ENCODE data around the gene EXOSC1. TPM values are rescaled to one million over a fixed set of nuclear protein-coding genes. Genes with fewer than 3 reads are reported as not detected.

The EXOSC1 gene
- total RNA-seq (2014; rRNA removed; shearing (Covaris generic)) = 49.7 and 58.5 TPM in 2 replicates

GRCh38 chr10:97445722-97446639 lies at the start of gene EXOSC1, which contains the start of gene ZDHHC16:
Gene EXOSC1, minus strand, starts transcription at chr10:97446006. Its CDS starts 21 bp downstream, at chr10:97445985.
Gene ZDHHC16, plus strand, starts transcription at chr10:97446175. Its CDS starts 5,501 bp downstream, at chr10:97451676.

GRCh38 chr10:97425964-97426775 lies 19.6 kb downstream of the EXOSC1 start, which contains the start of gene PGAM1:
Gene PGAM1, plus strand, starts transcription at chr10:97426191. Its CDS starts 117 bp downstream, at chr10:97426308.

GRCh38 chr10:97400665-97401454 lies 44.9 kb downstream of the EXOSC1 start, which contains the start of gene RRP12:
Gene RRP12, minus strand, starts transcription at chr10:97401340. Its CDS starts 109 bp downstream, at chr10:97401231.

Small RNAs within 50 kb of the gene (small RNA-seq; reads per million reads assigned to genes)
- not detected for gene RF00019

Other genes starting within 250 kb of the EXOSC1 start
- gene ARHGAP19, start 153.4 kb downstream of the EXOSC1 start, total RNA-seq (2014; rRNA removed; shearing (Covaris generic)) = 11.8 and 11.9 TPM in 2 replicates
- gene FRAT1, start 126.7 kb downstream of the EXOSC1 start, total RNA-seq (2014; rRNA removed; shearing (Covaris generic)) = 4.5 and 5.4 TPM in 2 replicates
- gene FRAT2, start 111.3 kb downstream of the EXOSC1 start, total RNA-seq (2014; rRNA removed; shearing (Covaris generic)) = 21.3 and 21.7 TPM in 2 replicates
- gene RRP12, start 44.7 kb downstream of the EXOSC1 start, total RNA-seq (2014; rRNA removed; shearing (Covaris generic)) = 130 and 131 TPM in 2 replicates
- 385 and 387 TPM in 2 replicates for gene PGAM1, start 19.8 kb downstream of the EXOSC1 start, total RNA-seq (2014; rRNA removed; shearing (Covaris generic))
- gene ZDHHC16, start 169 bp upstream of the EXOSC1 start, total RNA-seq (2014; rRNA removed; shearing (Covaris generic)) = 35.8 and 46.0 TPM in 2 replicates
- 83.7 and 120 TPM in 2 replicates for gene MMS19, start 52.4 kb upstream of the EXOSC1 start, total RNA-seq (2014; rRNA removed; shearing (Covaris generic))
- gene UBTD1, start 52.9 kb upstream of the EXOSC1 start, total RNA-seq (2014; rRNA removed; shearing (Covaris generic)) = 16.2 and 24.7 TPM in 2 replicates
- gene ANKRD2, start 126.8 kb upstream of the EXOSC1 start, total RNA-seq (2014; rRNA removed; shearing (Covaris generic)) = 0.37 and 0.57 TPM in 2 replicates
- 1.7 and 1.9 TPM in 2 replicates for gene HOGA1, start 138.4 kb upstream of the EXOSC1 start, total RNA-seq (2014; rRNA removed; shearing (Covaris generic))
- gene C10orf62, start 143.7 kb upstream of the EXOSC1 start, total RNA-seq (2014; rRNA removed; shearing (Covaris generic)) = 0.15 and 0.56 TPM in 2 replicates
- gene MORN4, start 187.5 kb upstream of the EXOSC1 start, total RNA-seq (2014; rRNA removed; shearing (Covaris generic)) = 15.1 and 15.9 TPM in 2 replicates
- 21.3 and 22.8 TPM in 2 replicates for gene PI4K2A, start 194.7 kb upstream of the EXOSC1 start, total RNA-seq (2014; rRNA removed; shearing (Covaris generic))
- gene AVPI1, start 241.2 kb upstream of the EXOSC1 start, total RNA-seq (2014; rRNA removed; shearing (Covaris generic)) = 98.2 and 109 TPM in 2 replicates

Data from A375 (cell line).